ENCODE results near the gene LGALS16. TPM values are rescaled to one million over a fixed set of nuclear protein-coding genes. Genes with fewer than 3 reads are reported as not detected.

LGALS16 gene
- total and polyA plus RNA-seq, 2 experiments from 2014 or later = not detected

DNA sequence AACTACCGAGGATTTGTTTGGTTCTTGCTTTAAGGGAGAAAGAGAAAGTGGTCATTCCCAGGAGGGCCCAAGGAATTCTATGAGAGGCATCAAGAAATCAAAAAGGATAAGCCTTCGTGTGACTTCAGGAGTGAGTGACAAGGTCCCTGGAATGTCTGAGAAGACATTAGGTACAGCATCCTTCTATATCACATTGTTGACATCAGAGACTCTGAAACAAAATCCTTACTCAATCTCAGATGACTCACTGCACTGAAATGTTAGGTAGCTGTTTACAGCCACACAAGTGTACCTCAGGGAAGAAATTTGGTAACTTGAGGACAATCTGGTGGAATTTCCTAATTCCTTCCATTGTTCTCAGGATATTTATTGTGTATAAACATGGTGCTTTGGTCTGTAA lies 40.7 kb downstream of the LGALS16 start:
- DNase-seq (ENCODE audit: low read depth in 1 of 2, low spot score in 1 of 2) = no peak

DNA sequence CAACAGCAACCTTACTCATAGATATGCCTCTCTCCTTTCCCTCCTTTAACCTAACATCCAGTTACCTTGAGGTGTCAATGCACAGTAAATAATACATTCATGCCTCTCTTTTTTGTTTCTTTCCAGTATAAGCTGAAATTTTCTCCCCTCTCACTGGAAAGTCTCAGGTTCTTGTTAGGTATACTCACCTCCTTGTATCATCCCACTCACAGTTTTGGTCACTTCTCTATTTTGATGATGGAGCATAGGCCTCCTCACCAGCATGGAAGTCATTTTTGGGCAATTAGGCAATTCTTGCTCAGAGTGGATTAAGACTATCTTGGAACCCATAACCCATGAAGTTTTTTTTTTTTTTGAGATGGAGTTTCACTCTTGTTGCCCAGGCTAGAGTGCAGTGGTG lies 42.8 kb downstream of the LGALS16 start:
- Histone ChIP-seq H3K36me3 (no peaks in the 10 kb centered on the region), H3K4me3 (no peak overlapping the region), H3K27me3 (no peaks in the 10 kb centered on the region), H3K4me1 (ENCODE audit: low read depth) (no peaks in the 10 kb centered on the region), H3K27ac (no peak overlapping the region), H3K9me3 (ENCODE audit: low read depth) (no peaks in the 10 kb centered on the region)
- DNase-seq (ENCODE audit: low read depth in 1 of 2, low spot score in 1 of 2) = no peak
- TF ChIP-seq, protein P1, sequence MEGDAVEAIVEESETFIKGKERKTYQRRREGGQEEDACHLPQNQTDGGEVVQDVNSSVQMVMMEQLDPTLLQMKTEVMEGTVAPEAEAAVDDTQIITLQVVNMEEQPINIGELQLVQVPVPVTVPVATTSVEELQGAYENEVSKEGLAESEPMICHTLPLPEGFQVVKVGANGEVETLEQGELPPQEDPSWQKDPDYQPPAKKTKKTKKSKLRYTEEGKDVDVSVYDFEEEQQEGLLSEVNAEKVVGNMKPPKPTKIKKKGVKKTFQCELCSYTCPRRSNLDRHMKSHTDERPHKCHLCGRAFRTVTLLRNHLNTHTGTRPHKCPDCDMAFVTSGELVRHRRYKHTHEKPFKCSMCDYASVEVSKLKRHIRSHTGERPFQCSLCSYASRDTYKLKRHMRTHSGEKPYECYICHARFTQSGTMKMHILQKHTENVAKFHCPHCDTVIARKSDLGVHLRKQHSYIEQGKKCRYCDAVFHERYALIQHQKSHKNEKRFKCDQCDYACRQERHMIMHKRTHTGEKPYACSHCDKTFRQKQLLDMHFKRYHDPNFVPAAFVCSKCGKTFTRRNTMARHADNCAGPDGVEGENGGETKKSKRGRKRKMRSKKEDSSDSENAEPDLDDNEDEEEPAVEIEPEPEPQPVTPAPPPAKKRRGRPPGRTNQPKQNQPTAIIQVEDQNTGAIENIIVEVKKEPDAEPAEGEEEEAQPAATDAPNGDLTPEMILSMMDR (IDR thresholded peaks at IDR 0.05; ENCODE audit: low read depth, low read length) = no peak

More for the DNA sequence above, 40.7 kb downstream of the LGALS16 start:
- Histone ChIP-seq H3K4me3 (no peak overlapping the region), H3K9me3 (ENCODE audit: low read depth) (no peaks in the 10 kb centered on the region), H3K4me1 (ENCODE audit: low read depth) (no peaks in the 10 kb centered on the region), H3K27me3 (no peaks in the 10 kb centered on the region), H3K27ac (no peak overlapping the region), H3K36me3 (no peaks in the 10 kb centered on the region)
- TF ChIP-seq, protein P1 (IDR thresholded peaks at IDR 0.05; ENCODE audit: low read depth, low read length) = no peak

DNA sequence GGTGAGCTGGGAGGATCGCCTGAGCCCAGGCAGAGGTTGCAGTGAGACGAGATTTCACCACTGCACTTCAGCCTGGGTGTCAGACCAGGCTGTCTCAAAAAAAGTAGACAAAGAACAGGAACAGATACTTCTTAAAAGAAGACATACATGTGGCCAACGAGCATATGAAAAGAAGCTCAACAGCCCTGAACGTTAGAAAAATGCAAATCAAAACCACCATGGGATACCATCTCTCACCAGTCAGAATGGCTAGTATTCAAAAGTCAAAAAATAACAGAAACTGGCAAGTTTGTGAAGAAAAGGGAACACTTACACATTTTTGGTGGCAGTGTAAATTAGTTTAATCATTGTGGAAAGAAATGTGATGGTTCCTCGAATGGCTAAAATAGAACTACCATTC lies 45.6 kb downstream of the LGALS16 start:
- no peaks in the 10 kb centered on the region for H3K4me1 ChIP-seq (ENCODE audit: low read depth)
- no peak overlapping the region for H3K4me3 ChIP-seq
- H3K27ac ChIP-seq = no peak overlapping the region
- H3K36me3 ChIP-seq = no peaks in the 10 kb centered on the region
- TF ChIP-seq, protein P1 (IDR thresholded peaks at IDR 0.05; ENCODE audit: low read depth, low read length) = no peak
- no peaks in the 10 kb centered on the region for H3K27me3 ChIP-seq
- H3K9me3 ChIP-seq (ENCODE audit: low read depth) = no peaks in the 10 kb centered on the region
- no peak for DNase-seq (ENCODE audit: low read depth in 1 of 2, low spot score in 1 of 2)

DNA sequence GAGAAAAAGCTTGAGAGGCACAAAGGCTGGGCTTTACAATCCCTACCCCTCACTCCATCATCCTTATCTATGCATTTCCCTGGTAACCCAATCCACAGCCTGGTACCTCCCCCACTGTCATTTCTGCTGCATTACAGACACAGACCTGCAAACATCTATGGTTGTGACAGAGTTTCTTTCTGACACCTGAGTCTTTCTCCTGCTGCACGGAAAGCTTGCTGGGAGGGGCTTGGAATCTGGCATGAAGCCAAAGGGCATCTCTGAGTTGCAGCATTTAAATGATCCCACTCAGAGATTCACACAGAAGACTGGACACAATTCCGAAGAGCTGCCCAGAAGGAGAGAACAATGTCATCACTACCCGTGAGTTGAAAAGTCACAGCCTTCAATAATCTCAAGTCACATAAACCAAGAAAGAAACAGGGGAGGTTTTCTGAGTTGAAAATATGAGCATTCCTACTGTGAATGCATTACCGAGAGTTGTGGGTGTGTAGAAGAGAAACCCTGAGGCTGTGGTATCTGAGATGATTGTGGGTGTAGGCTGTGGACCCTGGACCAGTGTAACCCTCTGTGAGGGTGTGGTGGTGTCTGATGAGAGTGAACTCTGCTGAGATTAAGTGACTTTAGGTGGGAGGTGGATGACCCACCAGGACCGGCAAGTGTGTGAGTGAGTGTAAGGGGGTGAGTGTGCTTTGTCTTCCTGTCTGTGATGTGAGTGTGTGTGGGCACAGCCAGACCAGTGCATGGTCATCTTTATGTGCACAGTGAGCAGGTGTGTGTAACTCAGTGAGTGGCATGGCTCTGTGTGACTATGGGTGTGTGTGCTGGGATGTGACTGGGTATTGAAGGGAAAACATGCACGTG lies 48.7 kb downstream of the LGALS16 start, which contains the start of gene LGALS14:
TSS of gene LGALS14 (plus strand) at position 301 of the 864 bp plus-strand sequence. CDS start at position 349, 48 bp downstream.
- no peak for DNase-seq (ENCODE audit: low read depth in 1 of 2, low spot score in 1 of 2)
- no peaks in the 10 kb centered on the region for H3K9me3 ChIP-seq (ENCODE audit: low read depth)
- H3K27ac ChIP-seq = no peak within 1 kb of the TSS
- H3K27me3 ChIP-seq = no peaks in the 10 kb centered on the region
- H3K4me3 ChIP-seq = no peak within 1 kb of the TSS
- H3K36me3 ChIP-seq = no peaks in the 10 kb centered on the region
- H3K4me1 ChIP-seq (ENCODE audit: low read depth) = no peaks in the 10 kb centered on the region
- TF ChIP-seq, protein P1 (IDR thresholded peaks at IDR 0.05; ENCODE audit: low read depth, low read length) = no peak

DNA sequence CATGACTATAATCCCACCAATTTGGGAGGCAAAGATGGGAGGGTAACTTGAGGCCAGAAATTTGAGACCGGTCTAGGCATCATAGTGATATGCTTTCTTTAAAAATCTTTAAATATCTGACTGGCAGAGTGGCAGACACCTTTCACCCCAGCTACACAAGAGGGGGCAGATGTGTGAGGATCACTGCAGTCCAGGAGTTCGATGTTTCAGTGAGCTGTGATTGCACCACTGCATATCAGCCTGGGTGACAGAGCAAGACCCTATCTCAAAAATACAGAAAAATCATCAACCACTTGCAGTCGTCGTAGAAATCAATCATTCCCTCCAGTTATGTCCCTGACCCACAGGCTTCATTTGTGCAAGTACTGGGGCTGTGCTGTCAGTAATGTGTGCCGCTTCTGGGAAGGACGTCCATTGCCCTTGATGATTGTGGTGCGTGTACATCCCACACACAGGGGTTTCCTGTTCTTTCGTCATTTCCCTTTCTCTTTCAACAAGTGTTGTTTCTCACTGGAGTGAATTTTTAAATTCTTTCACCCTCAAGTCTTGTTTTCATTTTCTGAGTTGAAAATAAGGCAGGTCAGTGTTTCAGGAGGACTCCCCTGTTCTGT lies 50.0 kb downstream of the LGALS16 start:
- peak in 1 of 2 donors; percentile 8 for DNase-seq (ENCODE audit: low read depth in 1 of 2, low spot score in 1 of 2)
- Histone ChIP-seq H3K4me1 (ENCODE audit: low read depth) (no peaks in the 10 kb centered on the region), H3K36me3 (no peaks in the 10 kb centered on the region), H3K9me3 (ENCODE audit: low read depth) (no peaks in the 10 kb centered on the region), H3K4me3 (no peak overlapping the region), H3K27me3 (no peaks in the 10 kb centered on the region), H3K27ac (no peak overlapping the region)
- TF ChIP-seq, protein P1 (IDR thresholded peaks at IDR 0.05; ENCODE audit: low read depth, low read length) = no peak

All from cardiac muscle cell (in vitro differentiated cells and primary cell).